NCI-H524 treated with DMSO at 0.1 percent for 48 hours (cell line): ENCODE results near the gene MRPL36.
A peak's percentile ranks its signal among the peaks of the same experiment; 100 is the strongest.
"Not testable (repeated sequence)": the region's sequence is repeated elsewhere in the genome, so short reads cannot be mapped to it uniquely, and the experiment has no call there.

Experiments
- DNase-seq: peaks from one replicate; lab custom pipeline; 2025; lab: John Stamatoyannopoulos, UW

MRPL36 gene

DNA sequence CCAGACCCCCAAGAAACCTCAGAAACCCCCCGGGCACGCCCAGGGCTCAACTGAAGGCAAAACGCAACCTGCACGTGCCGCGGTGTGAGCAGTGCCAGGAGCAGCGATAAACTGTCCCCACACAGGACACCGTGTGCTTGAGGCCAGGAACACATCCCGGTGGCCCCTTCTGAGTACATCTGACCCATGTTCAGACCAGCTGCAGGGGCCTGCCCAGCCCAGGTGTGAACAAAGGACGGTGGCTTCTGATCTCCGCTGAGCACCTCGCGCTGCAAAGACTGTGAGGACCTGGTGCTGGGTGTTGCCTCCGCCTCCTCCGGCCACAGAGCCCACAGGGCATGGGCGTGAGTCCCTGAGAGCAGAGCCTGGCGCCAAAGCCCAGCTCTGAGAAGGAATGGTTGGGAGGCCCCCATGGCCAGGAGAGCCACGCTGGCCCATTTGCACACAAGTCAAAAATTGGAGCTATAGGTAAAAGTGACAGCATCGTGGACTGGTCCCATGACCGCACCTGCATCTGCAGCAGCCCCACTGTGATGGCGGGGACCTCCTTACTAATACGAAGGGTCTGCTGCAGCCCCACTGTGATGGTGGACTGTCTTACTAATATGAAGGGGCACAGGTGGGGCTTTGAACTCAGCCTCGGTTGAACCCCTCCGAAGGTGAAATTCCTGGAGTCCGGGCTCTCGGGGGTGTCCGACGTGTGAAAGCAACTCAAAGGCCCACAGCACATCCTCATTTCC, 33.0 kb upstream of the MRPL36 start:
- no peak for DNase-seq

DNA sequence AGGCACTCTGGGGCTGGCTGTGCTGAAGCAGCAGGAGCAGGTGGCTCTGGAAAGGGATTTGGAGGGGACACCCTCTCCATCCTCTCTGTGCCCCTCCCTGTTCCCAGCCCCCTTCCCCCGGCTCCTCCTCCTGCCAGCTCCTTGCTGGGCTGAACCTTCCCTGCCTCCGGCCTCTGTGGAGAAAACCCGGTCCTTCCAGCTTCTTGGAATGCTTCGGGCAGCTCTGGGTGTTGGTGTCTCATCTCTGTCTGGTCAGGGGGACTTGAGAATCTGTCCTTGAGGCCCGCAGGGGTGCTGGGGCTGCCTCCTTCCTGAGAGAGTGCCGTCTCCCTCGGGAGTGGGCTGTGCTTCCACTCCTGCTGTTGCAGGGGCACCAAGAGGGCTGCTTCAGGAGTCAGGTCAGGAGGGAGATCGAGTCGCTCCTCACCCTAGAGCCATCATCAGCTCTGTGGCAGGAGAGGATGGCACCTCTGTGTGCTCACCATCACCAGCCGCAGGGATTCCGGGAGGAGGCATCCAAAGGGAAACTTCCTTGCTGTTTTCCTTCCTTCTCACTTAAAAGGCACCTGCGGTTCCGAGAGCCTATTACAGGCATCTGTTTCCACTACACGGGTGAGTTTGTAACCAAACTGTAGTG, 32.2 kb upstream of the MRPL36 start:
- peak; percentile 3 for DNase-seq

DNA sequence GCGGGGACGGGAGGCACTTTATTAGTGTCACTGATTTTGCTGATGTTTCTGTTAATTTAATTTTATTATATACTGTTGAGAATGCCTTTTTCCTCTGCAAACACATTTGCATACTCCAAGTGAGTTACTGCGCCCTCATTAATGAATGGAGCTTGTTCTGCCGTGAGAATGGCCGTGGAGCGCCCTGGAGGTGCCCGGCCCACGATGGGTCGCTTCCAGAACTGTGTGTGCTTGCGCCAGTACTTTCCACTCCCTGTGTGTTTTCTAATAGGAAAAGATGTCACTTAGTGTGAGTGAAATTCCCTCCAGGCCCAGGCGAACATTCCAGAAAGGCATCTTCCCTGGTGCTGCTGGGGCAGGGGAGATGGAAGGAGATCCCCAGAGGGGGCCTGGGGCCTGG, 31.6 kb upstream of the MRPL36 start:
- no peak for DNase-seq

DNA sequence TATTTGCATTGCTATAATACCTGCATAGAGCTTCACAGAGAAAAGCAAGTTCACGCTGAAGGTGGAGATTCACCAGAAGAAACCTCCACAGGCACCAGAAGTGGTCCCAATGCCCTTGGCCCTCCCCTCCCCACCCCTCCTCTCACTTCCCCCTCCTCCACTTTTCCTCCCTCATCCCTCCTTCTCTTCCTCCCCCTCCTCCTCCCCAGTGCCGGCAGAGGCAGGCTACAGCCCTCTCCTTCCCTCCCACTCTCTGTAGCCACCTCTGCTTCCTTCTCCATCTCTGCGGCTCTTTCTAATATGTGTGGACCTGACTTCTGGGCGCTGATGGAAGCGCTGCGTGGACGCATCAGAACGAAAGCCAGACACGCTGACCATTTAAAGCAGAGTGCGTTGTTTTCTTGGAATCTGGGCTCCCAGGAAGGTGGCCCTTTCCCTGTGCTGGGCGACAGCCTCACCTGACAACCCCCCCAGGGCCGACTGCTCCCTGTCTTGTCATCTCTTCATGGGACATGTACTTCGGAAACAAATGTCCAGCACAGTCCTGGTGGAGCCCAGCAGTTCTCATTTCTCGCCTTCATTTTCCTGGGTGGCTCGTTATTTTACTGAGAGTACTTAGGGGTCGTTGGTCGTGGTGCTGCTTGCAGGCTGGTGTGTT, 31.1 kb upstream of the MRPL36 start:
- no peak for DNase-seq

DNA sequence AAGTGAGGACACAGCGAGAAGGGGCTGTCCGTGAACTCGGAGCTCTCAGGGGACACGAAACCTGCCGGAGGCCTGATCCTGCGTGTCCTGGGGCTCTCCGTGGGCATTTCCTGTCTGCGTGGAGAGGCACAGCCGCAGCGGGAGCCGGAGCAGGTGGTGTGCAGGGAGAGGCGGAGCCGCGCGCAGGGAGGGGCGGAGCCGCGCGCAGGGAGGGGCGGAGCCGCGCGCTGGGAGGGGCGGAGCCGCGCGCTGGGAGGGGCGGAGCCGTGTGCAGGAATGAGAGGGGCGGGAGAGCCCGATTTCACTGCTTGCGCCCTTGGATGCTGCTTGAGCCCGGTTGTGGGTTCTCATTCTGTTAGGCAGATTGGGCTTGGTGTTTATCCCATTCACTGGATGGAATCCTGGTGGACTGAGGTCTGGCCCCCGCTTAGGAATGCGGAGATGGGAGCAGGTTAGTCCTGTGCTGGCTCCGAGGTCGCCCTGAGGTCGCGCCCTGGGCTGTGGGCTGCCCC, 28.3 kb upstream of the MRPL36 start:
- DNase-seq = no peak

DNA sequence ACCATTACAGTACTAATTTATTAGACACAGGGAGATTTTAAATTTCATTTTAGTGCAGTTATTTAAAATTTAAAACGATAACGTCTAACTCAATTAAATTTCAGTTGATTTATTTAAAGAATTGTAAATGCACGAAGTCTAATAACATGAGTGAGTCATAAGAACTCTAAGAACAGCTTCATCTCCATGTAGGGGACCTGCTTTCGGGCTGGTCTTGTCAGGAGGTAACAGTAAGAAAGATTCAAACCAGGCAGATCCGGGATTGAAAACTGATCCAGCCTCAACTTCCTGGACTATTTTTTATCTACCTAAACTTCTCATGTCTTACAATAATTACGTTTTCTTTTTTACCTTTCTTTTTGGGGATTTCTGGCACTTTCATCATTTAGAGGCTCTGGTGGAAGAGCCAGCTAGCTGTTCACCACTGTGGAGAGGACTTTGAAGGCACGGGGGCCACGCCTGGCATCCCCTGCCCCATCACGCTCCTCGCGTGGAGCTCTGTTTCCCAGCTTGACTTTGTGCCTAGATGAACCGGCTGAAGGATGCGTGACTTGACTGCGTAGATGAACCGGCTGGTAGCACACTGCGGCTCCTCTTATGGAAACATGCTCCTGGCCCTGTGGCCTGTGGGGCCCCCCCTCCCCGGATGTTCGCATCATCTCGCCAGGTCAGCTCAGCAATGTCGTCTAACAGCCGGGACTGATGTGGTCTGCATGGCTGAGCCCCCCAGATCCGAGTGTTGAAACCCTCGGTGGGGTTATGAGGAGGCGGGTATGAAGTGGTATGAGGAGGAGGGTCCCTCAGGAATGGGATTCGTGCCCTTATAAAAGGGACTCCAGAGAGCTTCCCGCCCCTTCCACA, 27.6 kb upstream of the MRPL36 start:
- no peak for DNase-seq

DNA sequence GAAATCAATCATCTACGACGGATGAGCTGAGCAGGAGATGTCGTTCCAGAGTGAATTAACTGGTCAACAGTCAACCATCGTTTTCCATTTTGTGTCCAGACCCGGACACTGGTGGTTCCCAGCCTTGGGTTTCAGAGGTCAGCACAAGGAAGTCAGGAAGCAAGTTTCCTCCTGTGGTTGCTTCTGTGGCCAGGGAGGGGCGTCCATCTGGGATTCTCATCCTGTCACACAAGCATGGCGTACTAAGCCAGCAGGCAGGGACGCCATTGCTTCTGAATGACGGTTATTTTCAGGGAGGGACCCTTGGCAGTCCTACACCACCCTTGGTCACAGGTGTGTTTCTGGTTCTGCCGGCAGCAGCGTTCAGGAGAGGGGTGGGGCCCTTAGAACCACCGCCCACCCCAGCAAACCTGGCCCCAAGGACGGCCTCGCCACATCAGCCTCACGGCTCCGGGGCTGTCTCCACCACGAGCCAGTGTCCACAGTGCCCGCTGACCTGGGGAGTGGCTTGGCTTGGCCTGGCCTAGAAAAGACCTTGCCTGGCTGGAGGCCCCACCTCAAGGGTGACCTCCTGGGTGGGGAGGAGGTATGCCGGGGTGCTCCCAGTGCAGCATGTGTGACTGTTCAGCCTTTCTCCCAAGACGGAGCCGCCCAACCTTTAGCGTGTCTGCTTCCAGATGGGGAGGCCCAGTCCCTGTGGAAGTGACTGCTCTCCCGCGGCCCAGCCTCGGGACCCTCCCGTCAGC, 26.8 kb upstream of the MRPL36 start:
- DNase-seq = no peak

DNA sequence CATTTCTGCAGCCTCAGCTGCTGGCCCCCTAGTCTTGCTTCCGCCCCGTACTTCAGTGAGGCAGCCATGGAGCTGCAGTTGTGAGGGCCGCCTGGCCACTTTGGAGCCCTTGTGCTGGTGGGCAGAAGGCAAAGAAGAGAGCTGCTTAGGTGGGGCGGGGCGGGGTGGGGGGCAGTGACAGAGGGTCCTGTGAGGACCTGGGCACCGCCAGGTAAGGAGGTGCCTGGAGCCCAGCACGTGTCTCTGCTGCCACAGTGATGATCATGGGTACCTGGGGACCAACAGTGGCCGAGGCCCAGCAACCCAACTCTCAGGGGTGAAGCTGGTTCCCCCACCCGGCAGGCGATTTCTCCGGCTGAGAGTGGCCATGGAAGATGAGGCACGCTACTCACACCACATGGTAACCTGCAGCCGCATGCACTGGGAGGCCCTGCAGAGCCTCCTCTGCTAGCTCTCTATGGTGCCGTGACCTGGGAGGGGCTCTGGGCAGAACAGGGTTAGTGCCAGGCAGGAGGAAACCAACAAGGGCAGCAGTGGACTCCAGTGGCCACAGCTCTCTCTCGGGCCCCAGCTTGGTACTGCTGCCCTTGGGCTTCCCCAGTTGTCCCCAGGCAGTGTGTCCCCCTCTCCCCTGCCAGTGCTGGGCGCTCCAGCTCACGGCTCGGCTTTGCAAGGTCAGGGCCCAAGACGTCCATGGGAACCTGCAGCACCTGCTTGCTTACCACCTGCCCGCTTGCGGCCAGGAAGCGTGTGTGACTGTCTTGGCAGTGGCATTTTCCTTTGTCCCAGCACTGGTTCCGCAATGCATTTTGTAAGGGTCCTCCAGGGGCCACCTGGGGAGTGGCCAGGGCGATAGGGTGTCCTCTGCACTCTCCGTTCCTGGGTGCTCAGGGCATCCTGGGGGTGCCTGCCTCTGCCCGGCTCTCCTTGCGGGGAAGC, 25.5 kb upstream of the MRPL36 start:
- DNase-seq = no peak

DNA sequence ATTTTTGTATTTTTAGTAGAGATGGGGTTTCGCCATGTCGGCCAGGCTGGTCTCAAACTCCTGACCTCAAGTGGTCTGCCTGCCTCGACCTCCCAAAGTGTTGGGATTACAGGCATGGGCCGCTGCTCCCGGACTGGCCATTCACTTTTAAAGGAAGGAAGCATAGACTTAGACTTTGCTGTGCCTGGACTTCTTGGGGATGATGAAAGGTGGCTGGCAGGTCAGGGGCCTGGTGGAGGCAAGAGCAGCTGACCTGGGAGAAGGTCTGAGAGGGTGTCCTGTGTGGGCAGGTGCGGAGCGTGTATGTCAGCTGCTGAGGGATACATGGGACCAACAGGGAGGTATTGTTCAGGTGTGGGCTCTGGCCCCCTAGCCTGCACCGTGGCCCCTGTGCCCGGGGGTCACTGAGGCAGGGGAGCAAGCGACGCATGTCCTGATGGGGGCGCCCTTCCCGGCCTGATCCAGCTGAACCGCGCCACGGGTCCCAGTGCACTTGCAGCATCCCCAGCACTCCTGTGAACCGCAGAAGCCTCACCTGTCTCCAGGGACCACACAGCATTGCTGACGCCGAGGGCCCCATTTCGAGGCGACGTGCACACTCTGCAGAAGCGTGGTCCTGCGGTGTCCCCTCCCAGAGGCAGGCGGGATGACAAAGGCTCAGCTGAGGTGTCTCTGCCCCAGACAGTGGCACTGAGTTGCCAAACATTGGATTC, 24.6 kb upstream of the MRPL36 start:
- DNase-seq = no peak

DNA sequence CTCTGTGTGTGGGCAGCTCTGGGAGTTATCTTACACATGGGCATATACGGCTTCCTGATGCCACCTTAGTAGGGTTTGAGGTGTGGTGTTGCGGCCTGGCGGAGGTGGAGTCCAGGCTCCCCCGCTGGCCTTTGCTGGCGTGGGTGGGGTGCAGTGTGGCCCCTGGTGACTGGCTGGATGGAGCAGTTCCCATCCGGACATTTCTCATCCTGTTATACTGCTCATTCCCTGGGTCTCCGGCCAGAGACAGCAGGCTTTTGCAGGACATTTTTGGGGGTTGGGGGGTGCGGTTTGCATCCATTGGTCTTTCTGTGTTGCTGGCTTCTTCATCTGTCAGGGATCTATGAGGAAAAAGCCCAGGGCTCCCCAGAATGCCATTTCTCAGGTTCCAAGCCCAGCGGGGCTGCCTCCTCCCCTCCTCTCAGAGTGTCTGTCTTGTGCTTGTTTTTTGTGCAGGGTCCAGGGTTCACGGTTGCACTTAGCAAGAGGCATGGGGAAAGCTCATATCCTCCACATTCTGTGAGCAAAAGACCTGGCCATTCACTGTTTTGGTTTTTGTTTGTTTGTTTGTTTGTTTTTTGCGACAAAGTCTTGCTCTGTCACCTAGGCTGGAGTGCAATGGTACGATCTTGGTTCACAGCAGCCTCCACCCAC, 23.9 kb upstream of the MRPL36 start:
- DNase-seq = no peak

DNA sequence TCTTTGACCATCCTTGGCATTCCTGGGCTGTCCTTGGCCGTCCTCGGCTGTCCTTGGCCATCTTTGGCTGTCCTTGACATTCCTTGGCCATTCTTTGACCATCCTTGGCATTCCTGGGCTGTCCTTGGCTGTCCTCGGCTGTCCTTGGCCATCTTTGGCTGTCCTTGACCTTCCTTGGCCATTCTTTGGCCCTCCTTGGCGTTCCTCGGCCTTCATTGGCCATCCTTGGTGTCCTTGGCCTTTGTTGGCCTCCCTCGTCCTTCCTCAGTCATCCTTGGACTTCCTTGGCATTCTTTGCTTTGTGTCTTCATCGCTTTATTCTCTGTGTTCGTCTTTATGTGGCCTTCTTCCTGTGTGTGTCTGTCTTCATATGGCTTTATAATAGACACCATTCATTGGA, 22.2 kb upstream of the MRPL36 start:
- DNase-seq = no peak

DNA sequence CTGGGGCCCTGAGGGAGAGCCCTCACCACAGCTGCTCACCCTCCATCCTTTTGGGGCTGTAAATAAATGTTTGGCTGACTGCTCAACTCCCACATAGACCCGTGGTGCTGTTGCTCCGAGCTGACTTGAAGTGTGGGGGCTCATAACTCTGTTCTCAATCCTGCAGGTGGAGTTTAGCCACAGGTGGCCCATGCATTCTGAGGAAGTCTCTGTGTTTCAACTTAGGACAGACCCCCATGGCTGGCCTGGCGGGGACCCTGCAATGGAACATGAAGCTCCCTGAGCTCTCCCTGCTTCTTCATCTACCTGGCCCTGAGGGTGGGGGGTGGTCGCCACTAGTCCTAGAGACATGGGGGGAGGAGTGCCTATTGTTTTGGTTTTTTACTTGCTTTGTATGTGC, 21.3 kb upstream of the MRPL36 start:
- DNase-seq = no peak

DNA sequence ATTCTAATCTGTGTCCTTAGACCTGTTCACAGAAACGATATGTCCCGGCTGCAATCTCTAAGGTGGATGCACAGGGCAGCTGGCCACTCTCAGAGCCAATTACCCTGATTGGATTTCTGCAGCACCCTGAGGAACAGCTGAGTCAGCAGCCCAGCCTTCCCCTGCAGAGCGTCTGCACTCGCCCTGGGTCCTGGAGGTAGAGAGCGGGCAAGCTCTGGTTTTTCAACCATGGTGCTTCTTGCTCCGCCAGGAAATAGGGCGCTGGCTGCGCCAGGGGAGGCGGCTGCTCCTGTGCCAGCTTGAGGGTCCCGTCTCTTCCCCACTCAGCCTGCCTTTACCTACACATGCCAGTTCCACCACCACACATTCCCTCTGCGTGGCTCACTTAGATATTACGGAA, 20.7 kb upstream of the MRPL36 start:
- no peak for DNase-seq

DNA sequence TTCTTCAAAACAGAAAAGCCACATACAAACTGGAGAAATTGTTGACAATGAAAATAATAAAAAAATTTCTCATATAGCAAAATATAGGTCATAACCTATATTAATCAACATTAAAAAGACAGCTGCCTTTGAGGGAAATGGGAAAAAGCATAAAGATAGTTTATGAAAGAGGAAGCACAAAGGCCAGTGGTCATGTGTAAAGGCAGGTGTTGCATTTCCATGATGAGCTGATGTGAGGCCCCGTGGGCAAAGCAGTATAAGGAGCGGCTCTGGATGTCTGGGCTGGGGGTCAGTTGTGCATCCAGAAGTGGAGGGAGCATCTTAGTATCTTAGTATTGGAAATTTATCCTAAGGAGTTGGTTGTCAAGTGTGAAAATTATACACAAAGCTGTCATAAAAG, 19.8 kb upstream of the MRPL36 start:
- no peak for DNase-seq

DNA sequence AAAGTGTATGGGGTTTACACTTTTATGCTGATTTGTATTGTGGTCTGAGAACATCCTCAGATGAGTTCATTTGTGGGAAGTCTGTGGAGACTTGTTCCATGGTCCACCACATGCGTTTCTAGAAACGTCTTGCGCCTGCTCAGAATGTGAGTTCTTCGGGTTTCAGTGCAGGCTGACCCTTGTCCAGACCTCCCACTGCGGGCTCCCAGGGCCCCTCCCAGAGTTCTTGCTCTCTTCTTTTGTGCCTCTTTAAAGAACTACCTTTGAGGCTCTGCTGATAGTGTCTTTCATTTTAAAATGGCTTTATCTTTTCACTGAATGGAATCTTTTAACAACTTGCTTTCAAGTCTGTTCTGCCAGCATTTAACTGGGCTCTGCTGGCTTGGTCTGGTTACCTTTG, 19.1 kb upstream of the MRPL36 start:
- no peak for DNase-seq

DNA sequence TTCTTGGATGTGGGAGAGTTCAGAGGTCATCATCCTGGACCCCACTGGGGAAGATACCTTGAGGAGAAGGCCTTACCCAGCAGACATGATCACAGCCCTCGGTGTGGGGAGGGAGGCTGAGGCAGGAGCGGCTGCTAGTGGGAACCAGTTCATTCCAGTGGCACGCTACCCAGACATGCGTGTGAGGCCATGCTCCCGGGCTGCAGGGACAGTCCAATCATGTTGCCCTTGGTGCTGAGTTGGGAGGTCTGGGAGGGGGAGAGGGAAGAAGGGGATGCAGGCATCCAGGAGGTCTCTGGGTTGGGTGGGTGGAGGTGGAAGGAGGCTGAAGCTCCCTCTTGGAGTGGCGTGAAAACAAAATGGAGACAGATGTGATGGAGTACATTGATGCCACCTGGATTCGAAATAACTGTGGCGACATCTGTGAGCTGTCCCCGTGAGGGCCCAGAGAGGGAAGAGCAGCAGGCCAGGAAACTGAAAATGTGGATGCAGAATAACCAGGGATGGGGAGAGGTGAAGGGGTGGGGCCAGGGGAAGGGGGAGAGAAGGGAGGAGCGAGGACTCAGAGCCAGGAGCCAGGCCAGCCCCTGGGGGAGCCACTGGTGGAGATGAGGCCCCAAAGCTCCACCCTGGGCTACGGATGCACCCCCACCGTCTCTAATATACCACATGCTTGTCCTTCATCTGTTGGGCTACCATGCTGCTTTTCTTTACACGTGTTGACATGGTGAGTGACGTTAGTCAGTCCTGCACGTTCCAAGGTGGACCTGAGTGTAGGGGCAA, 17.8 kb upstream of the MRPL36 start:
- no peak for DNase-seq

DNA sequence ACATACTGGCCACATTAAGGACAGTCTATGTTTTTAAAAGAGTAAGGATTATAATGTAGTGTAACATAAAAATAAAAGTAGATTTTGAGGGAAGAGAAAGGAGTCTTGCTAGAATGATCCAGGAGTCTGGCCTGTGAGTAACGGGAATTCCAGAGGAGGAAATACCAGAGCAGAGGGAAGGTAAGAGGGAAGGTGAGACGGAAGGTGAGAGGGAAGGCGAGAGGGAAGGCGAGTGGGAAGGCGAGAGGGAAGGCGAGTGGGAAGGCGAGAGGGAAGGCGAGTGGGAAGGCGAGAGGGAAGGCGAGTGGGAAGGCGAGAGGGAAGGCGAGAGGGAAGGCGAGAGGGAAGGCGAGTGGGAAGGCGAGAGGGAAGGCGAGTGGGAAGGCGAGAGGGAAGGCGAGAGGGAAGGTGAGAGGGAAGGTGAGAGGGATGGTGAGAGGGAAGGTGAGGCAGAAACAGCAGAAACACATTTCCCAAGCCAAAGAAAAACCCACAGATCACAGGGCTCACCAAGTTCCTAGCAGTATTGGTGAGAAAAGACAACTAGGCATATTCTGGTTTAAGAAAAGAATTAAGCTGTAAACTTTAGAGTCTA, 17.0 kb upstream of the MRPL36 start:
- DNase-seq = not testable (repeated sequence)

DNA sequence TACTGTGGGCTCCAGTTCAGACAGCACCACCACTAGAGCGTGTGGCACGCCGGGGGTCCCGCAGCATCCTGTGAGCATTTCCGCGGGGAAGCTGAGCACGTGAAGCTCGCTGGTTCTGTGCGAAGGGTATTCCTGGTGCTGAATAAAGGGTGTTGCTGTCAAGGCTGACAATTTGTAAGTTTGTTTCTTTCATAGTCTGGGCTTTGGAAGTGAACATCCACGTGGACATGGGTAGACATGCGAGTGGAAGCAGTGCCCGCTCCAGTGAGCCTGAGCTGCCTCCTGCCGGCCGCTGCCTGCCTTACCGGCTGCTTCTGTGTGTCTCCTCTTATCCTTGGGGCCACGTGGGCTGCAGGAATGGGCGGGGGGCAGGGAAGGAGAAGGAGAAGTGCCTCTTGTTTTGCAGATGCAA, 16.2 kb upstream of the MRPL36 start:
- no peak for DNase-seq
